ENCODE measurements around the gene CACNA2D1.
"Not testable (repeated sequence)": the region's sequence is repeated elsewhere in the genome, so short reads cannot be mapped to it uniquely, and the experiment has no call there.

CACNA2D1 gene

DNA sequence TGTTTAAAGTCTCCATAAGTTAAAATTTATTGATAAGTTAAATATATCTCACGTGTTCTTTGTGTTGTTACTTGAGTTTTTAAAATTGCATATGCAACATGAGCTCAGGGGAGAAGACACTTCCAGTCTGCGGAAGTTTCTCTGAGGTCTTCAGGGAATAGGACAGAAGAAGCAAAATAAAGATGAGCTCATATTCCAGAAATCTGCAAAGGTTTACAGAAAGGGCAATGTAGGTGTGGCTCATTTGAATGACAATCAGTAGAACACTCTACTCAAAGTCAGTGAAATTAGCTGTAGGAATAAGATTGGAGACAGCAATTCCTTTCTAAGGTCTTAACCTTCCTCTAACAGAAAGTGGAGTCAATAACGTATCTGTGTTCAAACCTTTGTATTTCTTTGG lies 53.7 kb downstream of the CACNA2D1 start:
- Histone ChIP-seq H3K4me1 (ENCODE audit: control insufficient read depth in 1 of 2, insufficient read depth in 2 of 2, low read length in 2 of 2) (no peaks in the 10 kb centered on the region), H3K36me3 (ENCODE audit: control insufficient read depth in 1 of 2, insufficient read depth in 2 of 2, low read length in 2 of 2) (no peaks in the 10 kb centered on the region), H3K27ac (ENCODE audit: low read length) (no peak overlapping the region), H3K9me3 (ENCODE audit: control insufficient read depth in 1 of 2, low read length in 2 of 2) (no peaks in the 10 kb centered on the region), H3K27me3 (ENCODE audit: low read depth, low read length) (no peaks in the 10 kb centered on the region), H3K4me3 (ENCODE audit: low read depth in 1 of 2, low read length in 2 of 2) (no peak overlapping the region)

DNA sequence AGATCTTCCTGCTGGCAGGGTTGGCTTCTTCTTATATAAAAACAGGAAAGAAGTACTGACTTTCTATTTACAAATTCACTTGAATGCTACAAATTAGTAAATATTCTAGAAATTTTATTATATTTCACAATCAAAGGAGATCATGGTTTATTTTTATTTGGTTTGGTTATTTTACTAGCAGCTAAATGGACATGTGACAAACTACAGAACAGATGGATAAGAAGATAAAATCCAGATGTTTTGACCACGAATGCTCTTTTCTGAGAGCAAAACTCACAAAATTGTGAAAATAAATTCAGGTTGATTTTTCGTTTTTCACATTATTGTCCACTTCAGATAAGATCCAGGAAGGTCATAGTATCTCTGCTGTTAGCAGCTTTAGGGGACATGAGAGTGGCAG lies 55.4 kb downstream of the CACNA2D1 start:
- no peak overlapping the region for H3K4me3 ChIP-seq (ENCODE audit: low read depth in 1 of 2, low read length in 2 of 2)
- no peaks in the 10 kb centered on the region for H3K36me3 ChIP-seq (ENCODE audit: control insufficient read depth in 1 of 2, insufficient read depth in 2 of 2, low read length in 2 of 2)
- H3K27me3 ChIP-seq (ENCODE audit: low read depth, low read length): no peaks in the 10 kb centered on the region
- H3K9me3 ChIP-seq (ENCODE audit: control insufficient read depth in 1 of 2, low read length in 2 of 2): no peaks in the 10 kb centered on the region
- H3K27ac ChIP-seq (ENCODE audit: low read length): no peak overlapping the region
- H3K4me1 ChIP-seq (ENCODE audit: control insufficient read depth in 1 of 2, insufficient read depth in 2 of 2, low read length in 2 of 2): no peaks in the 10 kb centered on the region

DNA sequence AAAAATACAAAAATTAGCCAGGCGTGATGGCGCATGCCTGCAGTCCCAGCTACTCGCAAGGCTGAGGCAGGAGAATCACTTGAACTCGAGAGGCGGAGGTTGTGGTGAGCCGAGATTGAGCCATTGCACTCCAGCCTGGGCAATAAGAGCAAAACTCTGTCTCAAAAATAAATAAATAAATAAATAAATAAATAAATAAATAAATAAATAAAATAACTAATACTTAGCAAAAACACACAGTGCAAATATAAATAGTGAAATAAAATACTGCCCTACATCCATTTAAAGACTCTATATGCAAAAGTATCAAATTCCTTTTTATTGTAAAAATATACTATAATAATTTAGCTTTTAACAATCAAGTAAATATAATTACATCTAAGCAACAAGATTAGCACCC lies 57.0 kb downstream of the CACNA2D1 start:
- not testable (repeated sequence) for H3K36me3 ChIP-seq (ENCODE audit: control insufficient read depth in 1 of 2, insufficient read depth in 2 of 2, low read length in 2 of 2); H3K4me3 ChIP-seq (ENCODE audit: low read depth in 1 of 2, low read length in 2 of 2); H3K9me3 ChIP-seq (ENCODE audit: control insufficient read depth in 1 of 2, low read length in 2 of 2); H3K27me3 ChIP-seq (ENCODE audit: low read depth, low read length); H3K27ac ChIP-seq (ENCODE audit: low read length); H3K4me1 ChIP-seq (ENCODE audit: control insufficient read depth in 1 of 2, insufficient read depth in 2 of 2, low read length in 2 of 2)

DNA sequence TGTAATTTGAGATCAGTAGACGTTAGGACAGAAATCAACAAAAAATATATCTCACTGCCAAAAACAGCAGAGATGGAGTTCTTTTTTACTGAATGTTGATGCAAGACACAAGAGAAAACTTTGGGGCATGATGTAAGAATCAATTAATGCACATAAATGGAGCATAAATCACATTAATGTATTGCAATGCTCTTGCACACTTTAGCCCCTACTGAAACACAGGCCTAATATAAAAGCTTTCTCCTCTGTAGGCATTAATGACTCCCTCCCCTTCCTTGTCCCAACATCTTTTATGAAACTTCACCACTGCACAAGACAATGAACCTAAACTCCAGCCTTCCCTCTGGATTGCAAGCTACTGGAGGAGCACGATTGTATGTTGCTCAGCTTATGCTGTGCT lies 58.8 kb downstream of the CACNA2D1 start:
- H3K36me3 ChIP-seq (ENCODE audit: control insufficient read depth in 1 of 2, insufficient read depth in 2 of 2, low read length in 2 of 2): no peaks in the 10 kb centered on the region
- H3K9me3 ChIP-seq (ENCODE audit: control insufficient read depth in 1 of 2, low read length in 2 of 2): no peaks in the 10 kb centered on the region
- no peaks in the 10 kb centered on the region for H3K4me1 ChIP-seq (ENCODE audit: control insufficient read depth in 1 of 2, insufficient read depth in 2 of 2, low read length in 2 of 2)
- no peak overlapping the region for H3K4me3 ChIP-seq (ENCODE audit: low read depth in 1 of 2, low read length in 2 of 2)
- H3K27me3 ChIP-seq (ENCODE audit: low read depth, low read length): no peaks in the 10 kb centered on the region
- no peak overlapping the region for H3K27ac ChIP-seq (ENCODE audit: low read length)

DNA sequence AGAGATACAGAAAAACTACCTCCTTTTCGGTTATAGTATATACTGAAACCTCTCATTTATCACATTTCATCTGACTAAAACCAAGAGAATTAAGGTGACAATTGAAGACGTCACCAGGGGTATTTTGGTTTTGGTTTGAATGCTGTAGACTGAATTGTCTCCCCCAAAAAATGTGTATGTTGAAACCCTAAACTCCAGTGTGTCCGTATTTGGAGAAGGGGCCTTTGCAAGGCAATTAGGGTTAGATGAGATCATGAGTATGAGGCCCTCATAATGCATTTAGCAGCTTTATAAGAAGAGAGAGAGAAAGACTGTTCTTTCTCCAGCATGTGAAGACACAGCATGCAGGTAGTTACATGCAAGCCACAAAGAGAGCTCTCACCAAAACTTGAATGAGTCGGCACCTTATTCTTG lies 59.5 kb downstream of the CACNA2D1 start:
- Histone ChIP-seq H3K9me3 (ENCODE audit: control insufficient read depth in 1 of 2, low read length in 2 of 2) (no peaks in the 10 kb centered on the region), H3K4me3 (ENCODE audit: low read depth in 1 of 2, low read length in 2 of 2) (no peak overlapping the region), H3K36me3 (ENCODE audit: control insufficient read depth in 1 of 2, insufficient read depth in 2 of 2, low read length in 2 of 2) (no peaks in the 10 kb centered on the region), H3K27me3 (ENCODE audit: low read depth, low read length) (no peaks in the 10 kb centered on the region), H3K4me1 (ENCODE audit: control insufficient read depth in 1 of 2, insufficient read depth in 2 of 2, low read length in 2 of 2) (no peaks in the 10 kb centered on the region), H3K27ac (ENCODE audit: low read length) (no peak overlapping the region)

DNA sequence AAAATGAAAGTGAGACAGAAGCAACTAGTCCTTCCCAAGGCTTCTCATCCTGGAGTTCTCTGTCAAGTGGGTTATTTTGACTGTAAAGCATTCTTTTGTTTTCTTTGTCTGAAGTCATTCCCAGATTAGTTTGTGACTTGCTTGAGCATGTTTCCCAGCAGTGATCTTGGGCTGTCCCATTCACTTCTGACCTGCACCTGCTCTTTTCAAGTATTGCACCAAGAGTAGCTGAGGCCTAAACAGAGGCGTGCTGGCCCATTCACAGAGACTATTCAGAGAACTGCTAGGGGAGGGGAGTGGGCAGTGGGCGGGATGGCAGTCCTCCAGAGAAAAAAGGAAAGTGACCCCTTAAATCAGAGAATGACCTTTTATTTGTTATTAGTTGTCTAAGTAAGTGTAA lies 61.3 kb downstream of the CACNA2D1 start:
- Histone ChIP-seq H3K27me3 (ENCODE audit: low read depth, low read length) (no peaks in the 10 kb centered on the region), H3K9me3 (ENCODE audit: control insufficient read depth in 1 of 2, low read length in 2 of 2) (no peaks in the 10 kb centered on the region), H3K27ac (ENCODE audit: low read length) (no peak overlapping the region), H3K36me3 (ENCODE audit: control insufficient read depth in 1 of 2, insufficient read depth in 2 of 2, low read length in 2 of 2) (no peaks in the 10 kb centered on the region), H3K4me3 (ENCODE audit: low read depth in 1 of 2, low read length in 2 of 2) (no peak overlapping the region), H3K4me1 (ENCODE audit: control insufficient read depth in 1 of 2, insufficient read depth in 2 of 2, low read length in 2 of 2) (no peaks in the 10 kb centered on the region)

DNA sequence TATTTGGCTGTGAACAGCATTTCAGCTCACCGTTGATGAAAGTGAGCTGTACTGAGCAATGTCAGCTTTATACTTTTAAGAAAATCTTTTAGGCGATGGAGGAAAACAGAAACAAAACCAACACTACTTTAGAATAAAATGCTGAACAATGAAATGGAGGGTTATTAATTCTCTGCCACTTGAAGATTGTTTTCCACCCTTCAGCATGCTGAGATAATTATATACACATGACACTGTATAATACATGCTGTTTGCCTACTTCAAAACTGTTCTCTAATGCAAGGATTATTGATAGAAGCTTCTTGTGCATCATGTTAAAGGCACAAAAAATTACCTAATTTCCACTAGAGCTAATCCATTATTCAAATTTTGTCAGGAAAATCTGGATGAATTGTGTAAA lies 66.8 kb downstream of the CACNA2D1 start:
- no peak overlapping the region for H3K27ac ChIP-seq (ENCODE audit: low read length)
- H3K36me3 ChIP-seq (ENCODE audit: control insufficient read depth in 1 of 2, insufficient read depth in 2 of 2, low read length in 2 of 2): no peaks in the 10 kb centered on the region
- no peaks in the 10 kb centered on the region for H3K4me1 ChIP-seq (ENCODE audit: control insufficient read depth in 1 of 2, insufficient read depth in 2 of 2, low read length in 2 of 2)

DNA sequence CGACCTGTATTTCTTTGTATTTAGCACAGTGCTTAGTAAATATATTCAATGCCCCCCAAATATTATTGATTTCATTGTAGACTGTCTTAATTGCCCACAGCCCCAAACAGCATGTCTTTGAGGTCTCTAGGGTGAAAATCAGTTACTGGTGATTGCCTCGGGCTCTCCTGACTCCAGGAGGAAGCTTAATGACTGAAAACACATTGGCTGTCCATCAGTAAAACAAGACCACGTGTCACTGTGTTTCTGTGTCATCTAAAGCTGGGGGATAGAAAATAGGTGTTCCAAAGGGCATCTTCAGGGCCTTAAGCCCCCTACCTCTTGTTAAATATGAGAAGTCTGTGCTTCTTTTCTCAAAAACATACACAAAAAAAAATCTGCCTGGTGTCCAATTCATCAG lies 67.9 kb downstream of the CACNA2D1 start:
- no peak overlapping the region for H3K4me3 ChIP-seq (ENCODE audit: low read depth in 1 of 2, low read length in 2 of 2)
- H3K4me1 ChIP-seq (ENCODE audit: control insufficient read depth in 1 of 2, insufficient read depth in 2 of 2, low read length in 2 of 2): no peaks in the 10 kb centered on the region
- H3K36me3 ChIP-seq (ENCODE audit: control insufficient read depth in 1 of 2, insufficient read depth in 2 of 2, low read length in 2 of 2): no peaks in the 10 kb centered on the region
- no peak overlapping the region for H3K27ac ChIP-seq (ENCODE audit: low read length)
- no peaks in the 10 kb centered on the region for H3K9me3 ChIP-seq (ENCODE audit: control insufficient read depth in 1 of 2, low read length in 2 of 2)
- no peaks in the 10 kb centered on the region for H3K27me3 ChIP-seq (ENCODE audit: low read depth, low read length)

More for the DNA sequence above, 66.8 kb downstream of the CACNA2D1 start:
- no peak overlapping the region for H3K4me3 ChIP-seq (ENCODE audit: low read depth in 1 of 2, low read length in 2 of 2)
- no peaks in the 10 kb centered on the region for H3K9me3 ChIP-seq (ENCODE audit: control insufficient read depth in 1 of 2, low read length in 2 of 2)
- no peaks in the 10 kb centered on the region for H3K27me3 ChIP-seq (ENCODE audit: low read depth, low read length)

DNA sequence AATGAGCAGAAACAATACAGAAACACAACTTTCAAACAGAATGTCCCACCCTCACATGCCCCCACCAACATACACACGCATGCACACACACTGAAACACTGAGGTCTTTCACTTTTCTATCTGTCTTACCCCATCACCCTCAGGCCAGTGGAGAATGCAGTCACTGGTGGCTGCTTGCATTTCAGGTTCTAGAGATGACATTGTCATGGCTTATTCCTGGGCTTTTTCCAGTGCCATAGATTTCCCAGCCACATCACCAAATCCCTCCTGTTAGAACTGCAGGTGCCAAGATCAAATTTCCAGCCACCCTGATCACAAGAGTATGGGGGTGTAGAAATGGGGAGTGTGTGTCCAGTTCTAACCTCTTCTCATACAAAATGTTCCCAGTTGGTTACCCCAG lies 68.4 kb downstream of the CACNA2D1 start:
- no peaks in the 10 kb centered on the region for H3K27me3 ChIP-seq (ENCODE audit: low read depth, low read length)
- no peaks in the 10 kb centered on the region for H3K9me3 ChIP-seq (ENCODE audit: control insufficient read depth in 1 of 2, low read length in 2 of 2)
- no peaks in the 10 kb centered on the region for H3K4me1 ChIP-seq (ENCODE audit: control insufficient read depth in 1 of 2, insufficient read depth in 2 of 2, low read length in 2 of 2)
- no peak overlapping the region for H3K4me3 ChIP-seq (ENCODE audit: low read depth in 1 of 2, low read length in 2 of 2)
- no peaks in the 10 kb centered on the region for H3K36me3 ChIP-seq (ENCODE audit: control insufficient read depth in 1 of 2, insufficient read depth in 2 of 2, low read length in 2 of 2)
- H3K27ac ChIP-seq (ENCODE audit: low read length): no peak overlapping the region

DNA sequence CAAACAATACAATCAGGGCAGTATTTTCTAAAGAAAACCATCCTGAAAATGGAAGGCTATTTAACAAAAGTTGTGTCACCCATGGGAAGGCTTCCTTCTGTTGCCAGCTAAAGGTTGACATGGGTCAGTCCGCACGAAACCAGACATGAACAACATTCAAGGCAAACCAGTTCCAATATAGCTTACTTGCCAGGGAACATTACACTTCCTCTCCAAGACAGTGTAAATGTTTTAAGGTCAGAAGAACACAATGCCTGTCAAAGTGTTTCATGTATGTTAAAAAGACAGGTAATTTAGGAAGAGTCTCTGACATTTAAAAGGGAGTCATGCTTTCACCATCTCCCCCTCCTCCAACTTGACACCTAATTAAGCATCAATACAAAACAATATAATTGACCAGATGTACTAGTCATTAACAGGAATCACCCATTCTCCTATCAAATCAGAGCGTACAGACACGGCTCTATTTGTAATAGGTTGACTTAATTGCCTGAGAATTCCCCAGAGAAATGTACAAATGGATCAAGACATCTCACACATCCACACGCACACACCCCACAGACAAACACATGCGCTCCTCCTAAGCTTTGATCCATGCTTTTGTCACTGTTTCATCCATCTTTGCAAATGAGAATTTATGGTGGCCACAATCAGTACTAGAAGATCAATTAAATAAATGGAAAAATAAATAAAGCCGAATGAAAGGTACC lies 69.5 kb downstream of the CACNA2D1 start:
- no peaks in the 10 kb centered on the region for H3K27me3 ChIP-seq (ENCODE audit: low read depth, low read length)
- H3K36me3 ChIP-seq (ENCODE audit: control insufficient read depth in 1 of 2, insufficient read depth in 2 of 2, low read length in 2 of 2): no peaks in the 10 kb centered on the region
- H3K4me3 ChIP-seq (ENCODE audit: low read depth in 1 of 2, low read length in 2 of 2): no peak overlapping the region
- no peaks in the 10 kb centered on the region for H3K9me3 ChIP-seq (ENCODE audit: control insufficient read depth in 1 of 2, low read length in 2 of 2)
- no peak overlapping the region for H3K27ac ChIP-seq (ENCODE audit: low read length)
- no peaks in the 10 kb centered on the region for H3K4me1 ChIP-seq (ENCODE audit: control insufficient read depth in 1 of 2, insufficient read depth in 2 of 2, low read length in 2 of 2)

DNA sequence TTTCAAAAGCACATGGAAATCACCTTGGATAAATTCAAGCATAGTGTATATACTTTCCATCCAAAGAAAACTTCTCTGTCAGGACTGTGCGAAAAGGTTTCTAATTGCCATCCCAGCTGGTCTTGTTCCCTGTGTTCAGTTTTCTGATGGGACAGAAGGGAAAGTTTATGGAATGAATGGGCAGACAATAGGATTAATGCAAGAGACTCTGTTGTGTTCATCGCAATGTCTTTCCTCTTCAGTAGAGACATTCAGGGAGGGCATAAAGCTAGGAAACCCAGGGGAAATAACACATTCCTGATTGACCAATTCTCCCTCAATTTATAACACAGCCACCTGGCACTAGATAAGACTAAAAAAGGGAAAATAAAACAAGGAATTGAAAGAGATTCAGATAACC lies 78.9 kb downstream of the CACNA2D1 start:
- no peak overlapping the region for H3K27ac ChIP-seq (ENCODE audit: low read length)
- H3K27me3 ChIP-seq (ENCODE audit: low read depth, low read length): no peaks in the 10 kb centered on the region
- no peaks in the 10 kb centered on the region for H3K36me3 ChIP-seq (ENCODE audit: control insufficient read depth in 1 of 2, insufficient read depth in 2 of 2, low read length in 2 of 2)
- H3K9me3 ChIP-seq (ENCODE audit: control insufficient read depth in 1 of 2, low read length in 2 of 2): no peaks in the 10 kb centered on the region
- peaks cover 0 to 3% of the 10 kb centered on the region in 2 donors for H3K4me1 ChIP-seq (ENCODE audit: control insufficient read depth in 1 of 2, insufficient read depth in 2 of 2, low read length in 2 of 2)
- no peak overlapping the region for H3K4me3 ChIP-seq (ENCODE audit: low read depth in 1 of 2, low read length in 2 of 2)

DNA sequence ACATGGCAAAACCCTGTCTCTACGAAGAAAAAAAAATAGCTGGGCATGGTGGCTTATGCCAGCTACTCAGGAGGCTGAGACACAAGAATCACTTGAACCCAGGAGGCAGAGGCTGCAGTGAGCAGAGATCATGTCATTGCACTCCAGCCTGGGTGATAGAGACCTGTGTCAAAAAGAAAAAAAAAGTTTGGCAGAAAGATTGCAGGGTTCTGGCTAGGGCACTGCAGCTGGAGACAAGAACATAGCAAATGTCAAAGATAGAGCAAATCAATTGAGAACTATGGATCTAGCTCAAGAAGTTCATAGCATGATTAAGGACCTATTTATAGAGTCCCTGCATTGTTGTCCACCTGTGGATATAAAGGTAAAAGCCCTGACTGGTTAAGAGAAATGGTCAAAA lies 79.5 kb downstream of the CACNA2D1 start:
- no peaks in the 10 kb centered on the region for H3K27me3 ChIP-seq (ENCODE audit: low read depth, low read length)
- no peaks in the 10 kb centered on the region for H3K9me3 ChIP-seq (ENCODE audit: control insufficient read depth in 1 of 2, low read length in 2 of 2)
- H3K27ac ChIP-seq (ENCODE audit: low read length): no peak overlapping the region

More for the DNA sequence above, 79.5 kb downstream of the CACNA2D1 start:
- Histone ChIP-seq H3K36me3 (ENCODE audit: control insufficient read depth in 1 of 2, insufficient read depth in 2 of 2, low read length in 2 of 2) (no peaks in the 10 kb centered on the region), H3K4me1 (ENCODE audit: control insufficient read depth in 1 of 2, insufficient read depth in 2 of 2, low read length in 2 of 2) (peaks cover 0 to 3% of the 10 kb centered on the region in 2 donors), H3K4me3 (ENCODE audit: low read depth in 1 of 2, low read length in 2 of 2) (no peak overlapping the region)
